WTC11 (cell line): ENCODE results near the gene THUMPD3. TPM values are rescaled to one million over a fixed set of nuclear protein-coding genes. Genes with fewer than 3 reads are reported as not detected.

Experiments used
- ATAC-seq: fragments of 200-7000 bp; cut with Tn5 transposase; 2 replicates; pipeline ENCODE4 v1.10.0; 2021; ENCODE audit warnings: mild to moderate bottlenecking, moderate library complexity
- CTCF ChIA-PET: fragments of 300-600 bp; sonication (Branson Sonifier 250); formaldehyde crosslinking; loops from one replicate; lab custom pipeline; 2021; ENCODE audit warnings: antibody characterized with exemption; lab: Charles Lee
- POLR2A ChIA-PET: fragments of 350-600 bp; sonication (Branson Sonifier 250); formaldehyde crosslinking; loops from one replicate; lab custom pipeline; 2021; ENCODE audit warnings: antibody characterized with exemption; lab: Charles Lee
- DNase-seq: peaks from one replicate; pipeline ENCODE4 v3.0.0; 2021; ENCODE audit warnings: low spot score
- H3K27ac Mint-ChIP-seq: 2 replicates; pipeline ENCODE4 v1.8.0; 2021; ENCODE audit warnings: mixed read lengths
- H3K27me3 Mint-ChIP-seq: 2 replicates; pipeline ENCODE4 v1.8.0; 2021; ENCODE audit warnings: low read depth, mild to moderate bottlenecking, moderate library complexity, mixed read lengths
- H3K36me3 Mint-ChIP-seq: 2 replicates; pipeline ENCODE4 v1.8.0; 2021; ENCODE audit warnings: mixed read lengths
- H3K4me1 Mint-ChIP-seq: 2 replicates; pipeline ENCODE4 v1.8.0; 2022; ENCODE audit warnings: mixed read lengths
- H3K4me3 Mint-ChIP-seq: 2 replicates; pipeline ENCODE4 v1.8.0; 2021; ENCODE audit warnings: mild to moderate bottlenecking, moderate library complexity, mixed read lengths
- H3K9me3 Mint-ChIP-seq: 2 replicates; pipeline ENCODE4 v1.8.0; 2021; ENCODE audit warnings: mixed read lengths
- CTCF ChIP-seq: fragments of 200-600 bp; IDR thresholded peaks from 2 replicates; pipeline ENCODE4 v1.8.0; 2022; ENCODE audit warnings: antibody characterized with exemption
- E2F5 ChIP-seq: sonication (generic); formaldehyde crosslinking; IDR thresholded peaks from 2 replicates; pipeline ENCODE4 v1.8.1; 2022; ENCODE audit warnings: mild to moderate bottlenecking, moderate library complexity, missing genetic modification reagents
- ETV6 ChIP-seq: sonication (generic); formaldehyde crosslinking; IDR thresholded peaks from 2 replicates; pipeline ENCODE4 v1.8.1; 2022; ENCODE audit warnings: mild to moderate bottlenecking, missing genetic modification reagents
- FOXK1 ChIP-seq: sonication (generic); formaldehyde crosslinking; IDR thresholded peaks from 2 replicates; pipeline ENCODE4 v1.8.0; 2022; ENCODE audit warnings: mild to moderate bottlenecking, moderate library complexity, missing genetic modification reagents
- JAZF1 ChIP-seq: fragments of 250-450 bp; sonication (Bioruptor Pico); IDR thresholded peaks from 2 replicates; pipeline ENCODE4 v1.9.0; 2021; ENCODE audit warnings: moderate library complexity, mild to moderate bottlenecking, inconsistent platforms
- MLX ChIP-seq: sonication (generic); formaldehyde crosslinking; IDR thresholded peaks from 2 replicates; pipeline ENCODE4 v1.8.1; 2023; ENCODE audit warnings: mild to moderate bottlenecking, missing genetic modification reagents, moderate library complexity
- NFE2L1 ChIP-seq: sonication (generic); formaldehyde crosslinking; IDR thresholded peaks from 2 replicates; pipeline ENCODE4 v1.8.1; 2023; ENCODE audit warnings: missing genetic modification reagents
- NR1H2 ChIP-seq: sonication (generic); formaldehyde crosslinking; IDR thresholded peaks from 2 replicates; pipeline ENCODE4 v1.9.0; 2021; ENCODE audit warnings: mild to moderate bottlenecking, moderate library complexity, missing genetic modification reagents
- PREB ChIP-seq: sonication (generic); formaldehyde crosslinking; IDR thresholded peaks from 2 replicates; pipeline ENCODE4 v1.8.1; 2022; ENCODE audit warnings: mild to moderate bottlenecking, missing genetic modification reagents, moderate library complexity, borderline replicate concordance
- SMAD3 ChIP-seq: sonication (generic); formaldehyde crosslinking; IDR thresholded peaks from 2 replicates; pipeline ENCODE4 v1.8.0; 2022; ENCODE audit warnings: missing genetic modification reagents, mild to moderate bottlenecking, borderline replicate concordance
- SOX15 ChIP-seq: fragments of 250-450 bp; sonication (Bioruptor Pico); IDR thresholded peaks from 2 replicates; pipeline ENCODE4 v1.9.0; 2021; ENCODE audit warnings: mild to moderate bottlenecking
- SP1 ChIP-seq: sonication (generic); formaldehyde crosslinking; conservative IDR thresholded peaks from 2 replicates; pipeline ENCODE4 v1.8.1; 2022; ENCODE audit warnings: missing genetic modification reagents
- USF1 ChIP-seq: sonication (generic); formaldehyde crosslinking; IDR thresholded peaks from 2 replicates; pipeline ENCODE4 v1.8.0; 2022; ENCODE audit warnings: mild to moderate bottlenecking, missing genetic modification reagents
- ZNF317 ChIP-seq: sonication (generic); formaldehyde crosslinking; IDR thresholded peaks from 2 replicates; pipeline ENCODE4 v1.8.1; 2023; ENCODE audit warnings: low read depth, mild to moderate bottlenecking, moderate library complexity, missing genetic modification reagents, borderline replicate concordance
- ZNF396 ChIP-seq: fragments of 250-450 bp; sonication (Bioruptor Pico); IDR thresholded peaks from 2 replicates; pipeline ENCODE4 v1.8.0; 2021; ENCODE audit warnings: mild to moderate bottlenecking, moderate library complexity, borderline replicate concordance
- ZNF512 ChIP-seq: sonication (generic); formaldehyde crosslinking; IDR thresholded peaks from 2 replicates; pipeline ENCODE4 v1.8.1; 2022; ENCODE audit warnings: missing genetic modification reagents, borderline replicate concordance
- total RNA-seq: library from RNA; stranded (reverse); gene quantifications from 3 replicates; pipeline ENCODE4 v1.2.3, GENCODE V29; 2021

THUMPD3 gene
- total RNA-seq, 1 experiment from 2014 or later: 67.5 TPM

- POLR2A ChIA-PET: interaction anchor here (1.0 to 2.8 kb wide), 2 partner anchors 9 to 12 kb away, joined by 4 to 6 read pairs; partner anchors contain the start of gene SETD5
- Mint-ChIP-seq H3K4me3 (no peak overlapping the region), H3K36me3 (peaks cover 10% of the 10 kb centered on the region; the same call in 1 of the 2 replicates), H3K27ac (no peak overlapping the region), H3K27me3 (no peaks in the 10 kb centered on the region), H3K9me3 (peaks cover 8% of the 10 kb centered on the region; the same call in 1 of the 2 replicates), H3K4me1 (peaks cover 65% of the 10 kb centered on the region)
- CTCF ChIA-PET: interaction anchor here (0.6 to 1.0 kb wide), 2 partner anchors 48 to 238 kb away, joined by 3 to 6 read pairs; no protein-coding TSS in a partner anchor
- no peak for TF ChIP-seq JAZF1 (CRISPR knock-in tag)
- TF ChIP-seq SP1 (CRISPR knock-in tag): no peak
- DNase-seq (no peak), ATAC-seq (no peak)
These were observed 45.7 kb downstream of the THUMPD3 start for GRCh38 chr3:9408546-9408945.

- no peaks in the 10 kb centered on the region for H3K27me3 Mint-ChIP-seq
- DNase-seq: no peak
- ChIA-PET POLR2A (interaction anchor here (1.0 kb wide), 1 partner anchor 14 kb away, joined by 6 read pairs; no protein-coding TSS in a partner anchor), CTCF (interaction anchor here (1.1 to 1.3 kb wide), 2 partner anchors 10 to 14 kb away, joined by 3 read pairs; no protein-coding TSS in a partner anchor)
- H3K9me3 Mint-ChIP-seq: peaks cover 8% of the 10 kb centered on the region; the same call in 1 of the 2 replicates
- TF ChIP-seq ZNF396 (no peak), FOXK1 (CRISPR knock-in tag) (no peak), SOX15 (no peak), PREB (CRISPR knock-in tag) (no peak), NR1H2 (CRISPR knock-in tag) (no peak), CTCF (no peak), ZNF317 (CRISPR knock-in tag) (no peak), E2F5 (CRISPR knock-in tag) (no peak), USF1 (CRISPR knock-in tag) (0 out of 2 replicates have a peak, but pooled peaks have one; percentile 19)
- no peak overlapping the region for H3K4me3 Mint-ChIP-seq
- no peak for ATAC-seq
- H3K4me1 Mint-ChIP-seq: peaks cover 60% of the 10 kb centered on the region
- H3K27ac Mint-ChIP-seq: peak overlapping the region; percentile 84
- peaks cover 10% of the 10 kb centered on the region; the same call in 1 of the 2 replicates for H3K36me3 Mint-ChIP-seq
These were observed 47.4 kb downstream of the THUMPD3 start for GRCh38 chr3:9409981-9410854.

- ATAC-seq: no peak
These were observed 48.4 kb downstream of the THUMPD3 start for GRCh38 chr3:9411302-9411701.

More at GRCh38 chr3:9411302-9411701, 48.4 kb downstream of the THUMPD3 start:
- Mint-ChIP-seq H3K4me3 (no peak overlapping the region), H3K4me1 (peaks cover 56% of the 10 kb centered on the region), H3K27ac (0 out of 2 replicates have a peak overlapping the region, but pooled peaks have one; percentile 27), H3K9me3 (peaks cover 4% of the 10 kb centered on the region; the same call in 1 of the 2 replicates), H3K36me3 (peaks cover 14% of the 10 kb centered on the region)
- DNase-seq: no peak
- ChIA-PET POLR2A (interaction anchor here (1.0 kb wide), 1 partner anchor 15 kb away, joined by 6 read pairs; no protein-coding TSS in a partner anchor), CTCF (interaction anchor here (0.6 to 1.3 kb wide), 3 partner anchors 12 to 60 kb away, joined by 3 read pairs; no protein-coding TSS in a partner anchor)
- TF ChIP-seq MLX (CRISPR knock-in tag): no peak
- no peak for TF ChIP-seq SMAD3 (CRISPR knock-in tag)
- no peak for TF ChIP-seq ZNF512
- TF ChIP-seq ETV6 (CRISPR knock-in tag): no peak
- no peak for TF ChIP-seq ZNF317 (CRISPR knock-in tag)
- TF ChIP-seq NFE2L1 (CRISPR knock-in tag): no peak
- TF ChIP-seq, all 79 proteins: peak for 0
- no peaks in the 10 kb centered on the region for H3K27me3 Mint-ChIP-seq
